ENCODE data around the gene GPR156.
"Not testable (repeated sequence)": the region's sequence is repeated elsewhere in the genome, so short reads cannot be mapped to it uniquely, and the experiment has no call there.

Gene GPR156

DNA sequence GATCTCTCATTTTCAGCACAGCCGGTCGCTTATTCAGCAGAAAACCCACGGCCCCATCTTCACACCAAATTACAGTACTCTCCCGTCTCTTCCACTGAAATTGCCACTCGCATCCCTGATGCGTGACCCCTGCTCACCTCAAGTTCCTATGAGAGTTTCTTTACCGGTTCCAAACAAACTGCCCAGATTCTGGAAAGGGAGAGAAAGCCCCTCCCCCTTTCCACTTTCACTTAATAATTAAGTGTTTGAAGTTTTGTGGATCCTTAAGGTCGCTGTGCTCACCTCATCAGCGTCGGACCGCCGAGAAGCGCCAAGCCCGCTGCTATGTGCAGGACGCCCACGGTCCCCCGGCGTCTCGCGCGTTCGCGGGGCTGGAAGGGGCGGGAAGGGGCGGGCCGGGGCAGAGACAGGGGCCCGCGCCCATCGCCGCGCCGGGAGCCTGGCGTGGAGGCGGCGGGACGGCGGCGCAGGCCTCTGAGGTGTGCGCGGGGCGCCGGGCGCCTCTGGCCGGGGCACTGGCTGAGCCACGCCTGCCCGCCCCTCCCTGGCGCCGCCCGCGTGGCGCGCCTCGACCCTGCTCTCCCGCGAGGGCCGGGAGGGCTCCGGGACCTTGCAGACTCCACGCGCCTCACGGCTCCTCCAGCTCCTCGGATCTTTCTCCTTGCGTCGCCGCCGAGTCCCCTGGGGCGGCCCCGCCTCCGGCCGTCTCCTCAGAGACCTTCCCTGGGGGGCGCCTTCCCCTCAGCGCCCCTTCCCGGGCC lies at the start of gene GPR156:
Gene GPR156 (minus strand): TSS at position 476 of the 761 bp plus-strand sequence. CDS start 41,124 bp downstream, outside the sequence.
- no peak for DNase-seq (ENCODE audit: low read depth in 2 of 2)

DNA sequence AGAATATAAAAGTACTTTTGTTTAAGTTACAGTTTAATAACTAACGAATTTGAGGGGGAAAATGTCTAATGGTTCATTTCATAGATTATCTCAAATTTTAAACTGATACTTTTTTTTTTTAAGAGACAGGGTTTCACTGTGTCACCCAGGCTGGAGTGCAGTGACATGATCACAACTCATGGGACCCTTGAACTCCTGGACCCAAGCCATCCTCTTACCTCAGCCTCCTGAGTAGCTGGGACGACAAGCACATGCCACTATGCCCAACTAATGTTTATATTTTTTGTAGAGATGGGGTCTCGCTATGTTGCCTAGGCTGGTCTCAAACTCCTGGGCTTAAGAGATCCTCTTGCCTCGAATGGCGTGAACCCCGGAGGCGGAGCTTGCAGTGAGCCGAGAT lies 47.6 kb upstream of the GPR156 start:
- no peak for DNase-seq (ENCODE audit: low read depth in 2 of 2)

DNA sequence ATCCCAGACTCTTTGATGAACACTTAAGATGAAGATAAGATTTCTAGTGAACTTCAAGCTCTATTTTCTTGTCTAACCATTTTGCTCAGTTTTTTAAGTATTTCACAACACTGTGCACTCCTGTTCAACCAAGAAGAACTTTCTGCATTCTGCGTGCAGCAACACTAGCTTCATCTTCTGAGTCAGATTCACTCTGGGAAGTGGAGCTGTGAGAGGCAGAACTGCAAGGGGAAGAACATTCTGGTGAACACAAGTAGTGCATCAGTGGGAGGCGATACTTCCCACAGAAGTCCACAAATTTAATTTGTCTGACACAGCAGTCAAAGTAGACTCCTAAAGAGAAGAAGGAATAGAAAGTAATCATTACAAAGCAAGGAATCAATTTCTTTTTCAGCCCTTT lies 46.1 kb upstream of the GPR156 start:
- no peak for DNase-seq (ENCODE audit: low read depth in 2 of 2)

DNA sequence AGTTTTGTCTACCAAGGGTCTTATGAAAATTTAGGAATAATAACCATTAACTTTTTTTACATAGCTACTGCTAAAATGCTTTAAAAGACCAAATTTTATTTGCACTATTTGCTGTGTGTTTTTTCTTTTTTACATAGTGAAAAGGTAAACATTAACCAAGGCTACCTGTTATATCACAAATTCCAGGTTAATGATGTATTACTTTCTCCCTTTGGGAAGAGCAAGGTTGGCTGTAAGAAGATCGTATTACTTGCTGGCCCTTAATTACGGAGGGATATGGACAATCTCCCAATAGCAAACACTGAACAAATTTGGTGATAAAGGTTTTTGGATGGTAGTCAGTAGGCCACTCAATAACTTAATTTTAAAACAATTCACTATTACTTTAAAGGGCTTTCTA lies 41.8 kb upstream of the GPR156 start:
- no peak for DNase-seq (ENCODE audit: low read depth in 2 of 2)

DNA sequence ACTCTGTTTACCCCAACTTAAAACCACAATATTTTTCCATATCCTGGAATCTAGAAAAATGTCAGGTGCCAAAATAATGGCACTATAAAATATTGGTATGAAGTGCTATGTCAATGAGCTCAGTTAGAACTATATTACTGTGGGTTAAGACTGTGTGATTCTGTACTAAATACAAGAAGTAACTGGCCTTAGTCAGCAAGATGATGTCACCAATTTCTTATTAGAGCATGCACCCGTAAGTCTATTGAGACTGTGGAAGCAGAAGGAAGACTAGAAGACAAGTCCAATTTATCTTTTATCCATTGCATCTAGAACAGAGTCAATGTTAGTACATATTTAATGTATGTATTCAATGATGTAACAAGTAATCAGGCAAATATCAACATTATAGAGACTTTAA lies 39.2 kb upstream of the GPR156 start:
- DNase-seq (ENCODE audit: low read depth in 2 of 2) = no peak

DNA sequence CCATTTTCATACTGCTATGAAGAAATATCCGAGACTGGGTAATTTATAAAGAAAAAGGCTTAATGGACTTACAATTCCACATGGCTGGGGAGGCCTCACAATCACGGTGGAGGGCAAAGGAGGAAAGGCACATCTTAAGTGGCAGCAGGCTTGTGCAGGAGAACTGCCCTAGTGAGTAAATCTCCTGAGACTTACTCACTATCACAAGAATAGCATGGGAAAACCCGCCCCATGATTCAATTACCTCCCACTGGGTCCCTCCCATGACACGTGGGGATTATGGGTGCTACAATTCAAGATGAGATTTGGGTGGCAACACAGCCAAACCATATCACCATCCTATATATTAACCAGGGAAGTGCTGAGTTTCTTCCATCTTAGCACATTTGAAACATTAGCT lies 38.7 kb upstream of the GPR156 start:
- DNase-seq (ENCODE audit: low read depth in 2 of 2) = not testable (repeated sequence)

DNA sequence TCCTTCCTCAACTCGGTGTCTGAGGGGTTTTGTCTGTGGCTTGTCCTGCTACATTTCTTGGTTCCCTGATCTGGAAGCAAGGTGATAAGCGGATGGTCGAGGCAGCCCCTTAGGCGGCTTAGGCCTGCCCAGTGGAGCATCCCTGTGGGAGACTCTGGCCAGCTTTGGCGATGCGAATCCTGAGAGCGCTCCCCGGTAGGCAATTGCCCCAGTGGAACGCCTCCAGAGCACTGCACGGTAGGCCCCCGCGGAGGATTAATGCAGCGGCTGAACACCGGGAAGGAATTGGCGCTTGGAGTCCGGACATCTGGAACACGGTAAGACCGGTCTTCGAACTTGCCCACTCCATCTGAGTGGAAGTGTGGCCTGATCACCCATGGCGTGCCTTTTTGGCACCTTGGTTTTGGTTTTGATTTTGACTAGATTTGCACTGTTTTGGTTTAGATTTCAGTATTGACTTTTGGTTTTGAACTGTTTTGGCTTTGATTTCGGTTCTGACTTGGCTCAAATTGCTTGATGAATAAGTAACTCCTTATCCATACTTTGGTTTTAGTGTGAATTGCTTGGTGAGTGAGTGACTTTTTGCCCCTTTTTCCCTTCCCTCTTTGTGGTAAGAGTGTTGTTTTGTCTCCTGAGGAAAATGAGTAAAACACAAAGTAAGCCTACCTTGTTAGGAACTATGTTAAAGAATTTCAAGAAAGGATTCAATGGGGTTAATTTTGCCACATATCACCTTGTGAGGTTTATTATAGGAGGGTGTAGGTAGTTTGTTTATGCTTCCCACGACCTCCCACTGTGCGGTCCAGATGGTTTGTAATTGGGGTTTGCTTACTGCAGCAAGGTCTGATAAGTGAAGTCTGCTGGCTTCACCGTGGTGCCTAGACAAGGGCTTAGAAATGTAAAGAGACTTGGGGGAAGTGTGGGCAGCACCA lies 27.1 kb upstream of the GPR156 start:
- no peak for DNase-seq (ENCODE audit: low read depth in 2 of 2)

DNA sequence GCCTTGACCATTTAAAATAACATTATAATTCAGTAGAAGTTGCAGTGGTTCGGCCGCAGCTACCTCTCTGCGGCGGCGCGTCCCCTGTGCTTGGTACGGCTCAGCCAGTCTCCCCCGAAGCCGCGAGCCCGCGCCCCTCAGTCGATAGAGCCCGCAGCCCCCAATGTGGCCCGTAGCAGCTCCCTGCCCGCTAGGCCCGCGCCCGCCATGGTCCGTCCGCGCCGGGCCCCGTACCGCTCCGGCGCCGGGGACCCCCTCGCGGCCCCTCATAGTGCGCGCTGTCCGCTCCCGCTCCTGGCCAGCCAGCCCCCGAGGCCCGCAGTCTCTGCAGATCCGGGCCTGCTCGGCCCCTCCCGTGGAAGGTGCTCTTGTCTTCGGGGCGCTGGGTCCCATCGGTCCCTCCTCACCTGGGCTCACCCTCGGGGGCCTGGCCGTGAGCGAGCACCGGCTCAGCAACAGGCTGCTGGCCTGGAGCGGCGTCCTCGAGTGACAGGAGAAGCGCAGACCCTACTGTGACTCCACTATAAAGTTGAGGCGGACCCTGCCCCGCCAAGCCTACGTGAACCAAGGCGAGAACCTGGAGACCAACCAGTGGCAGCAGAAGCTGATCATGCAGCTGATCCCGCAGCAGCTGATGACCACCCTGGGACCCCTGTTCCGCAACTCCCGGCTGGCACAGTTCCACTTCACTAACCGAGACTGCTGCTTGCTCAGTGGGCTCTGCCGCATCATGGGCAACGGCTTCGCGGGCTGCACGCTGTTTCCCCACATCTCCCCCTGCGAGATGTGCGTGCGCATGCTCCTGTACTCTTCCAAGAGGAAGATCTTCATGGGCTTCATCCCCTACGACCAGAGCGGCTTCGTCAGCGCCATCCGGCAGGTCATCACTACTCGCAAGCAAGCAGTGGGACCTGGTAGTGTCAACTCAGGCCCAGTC lies 21.8 kb upstream of the GPR156 start:
- DNase-seq (ENCODE audit: low read depth in 2 of 2) = no peak

DNA sequence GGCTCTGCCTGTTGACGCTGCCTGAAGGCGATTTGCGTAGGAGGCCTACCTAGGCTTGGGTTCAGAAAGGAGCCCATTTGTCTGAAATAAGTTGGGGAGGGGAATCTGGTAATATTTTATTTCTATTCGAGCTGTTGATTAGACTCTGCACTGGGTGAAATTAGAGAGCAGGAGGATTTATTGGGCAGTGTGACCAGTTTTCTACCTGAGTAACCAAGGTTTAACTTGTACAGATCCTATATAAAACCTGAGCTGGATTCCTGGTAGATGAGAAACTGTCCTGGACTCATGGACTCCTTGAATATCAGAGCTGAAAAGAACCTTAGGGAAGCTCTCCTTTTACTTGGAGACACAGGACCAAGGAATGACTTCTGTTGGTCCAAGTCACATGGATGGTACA lies 19.6 kb upstream of the GPR156 start:
- no peak for DNase-seq (ENCODE audit: low read depth in 2 of 2)

DNA sequence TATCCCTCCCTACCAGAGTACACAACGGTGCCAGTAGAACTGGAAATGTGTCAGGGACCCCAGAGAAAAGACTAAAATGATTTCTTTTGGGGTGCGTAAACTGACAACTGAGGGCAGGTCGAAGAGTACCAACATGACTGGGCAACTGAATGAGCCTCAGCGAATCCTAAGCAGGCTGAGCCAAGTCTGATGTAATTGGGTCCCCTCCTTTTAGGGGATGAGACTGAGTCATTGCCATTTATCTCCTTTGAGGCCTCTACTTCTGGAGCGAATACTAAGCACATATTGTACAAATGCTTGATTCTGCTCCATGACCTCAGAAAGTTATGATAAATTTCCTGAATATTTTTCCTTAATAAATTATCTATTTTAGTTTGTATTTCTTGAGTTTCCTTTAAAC lies 17.3 kb upstream of the GPR156 start:
- DNase-seq (ENCODE audit: low read depth in 2 of 2) = no peak

DNA sequence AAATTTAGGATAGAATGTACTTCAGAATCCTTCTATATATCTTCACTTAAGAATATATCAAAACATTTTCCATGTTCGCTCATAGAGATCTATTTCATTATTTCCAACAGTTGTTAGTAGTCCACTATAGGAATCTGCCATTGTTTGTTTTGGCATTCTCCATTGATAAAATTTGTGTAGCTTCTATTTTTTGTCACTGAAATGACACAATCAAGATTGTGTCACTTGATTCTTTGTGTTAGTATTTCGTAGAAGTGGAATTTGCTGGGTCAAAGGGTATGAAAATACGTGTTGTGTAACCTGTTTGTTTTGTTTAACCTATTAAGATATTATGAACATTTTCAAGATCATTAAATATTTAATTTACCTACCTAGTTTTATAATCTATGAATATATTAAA lies 15.9 kb upstream of the GPR156 start:
- no peak for DNase-seq (ENCODE audit: low read depth in 2 of 2)

DNA sequence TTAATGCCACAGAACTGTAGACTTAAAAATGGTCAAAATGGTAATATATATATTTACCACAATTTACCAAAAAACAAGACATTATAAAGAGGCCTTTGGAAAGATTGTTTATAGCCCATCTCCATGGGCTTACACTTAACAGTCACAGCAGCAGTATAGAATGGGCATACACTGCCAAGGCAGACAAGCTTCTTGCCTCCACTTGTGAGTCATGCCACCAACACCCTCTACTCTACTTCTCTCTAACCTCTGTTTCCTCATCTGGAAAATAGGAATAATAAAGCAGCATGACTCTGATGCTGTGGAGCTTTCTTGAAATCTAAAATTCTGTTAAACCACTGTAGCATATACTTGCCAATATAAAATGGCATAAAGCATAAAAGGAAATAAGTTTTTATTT lies 14.4 kb upstream of the GPR156 start:
- no peak for DNase-seq (ENCODE audit: low read depth in 2 of 2)

DNA sequence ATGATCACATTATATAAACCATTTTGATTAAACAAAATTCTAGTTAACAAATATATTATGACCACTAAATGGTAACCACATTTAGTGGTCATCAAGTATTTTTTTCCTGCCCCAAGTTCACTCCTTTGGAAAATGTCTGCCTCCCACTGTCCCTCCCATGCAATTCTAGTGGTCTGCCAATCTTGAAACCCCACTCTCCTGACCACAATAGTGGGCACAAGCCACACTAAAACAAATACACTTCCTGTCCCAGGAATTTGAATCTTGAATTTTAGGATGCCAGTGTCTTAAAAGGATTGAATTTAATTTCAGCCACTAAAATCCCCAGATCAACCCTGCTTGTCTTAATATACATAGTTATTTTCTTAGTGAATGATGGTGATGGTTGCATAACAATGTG lies 14.0 kb upstream of the GPR156 start:
- DNase-seq (ENCODE audit: low read depth in 2 of 2) = no peak

DNA sequence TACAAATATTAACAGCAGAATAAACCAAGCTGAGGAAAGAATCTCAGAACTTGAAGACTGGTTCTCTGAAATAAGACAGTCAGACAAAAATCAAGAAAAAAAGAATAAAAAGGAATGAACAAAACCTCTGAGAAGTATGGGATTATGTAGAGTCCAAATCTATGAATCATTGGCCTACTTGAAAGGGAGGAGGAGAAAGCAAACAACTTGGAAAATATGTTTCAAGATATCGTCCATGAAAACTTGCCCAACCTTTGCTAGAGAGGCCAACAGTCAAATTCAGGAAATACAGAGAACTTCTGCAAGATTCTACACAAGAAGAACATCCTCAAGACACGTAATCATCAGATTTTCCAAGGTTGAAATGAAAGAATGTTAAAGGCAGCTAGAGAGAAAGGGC lies 6.5 kb upstream of the GPR156 start:
- not testable (repeated sequence) for DNase-seq (ENCODE audit: low read depth in 2 of 2)

DNA sequence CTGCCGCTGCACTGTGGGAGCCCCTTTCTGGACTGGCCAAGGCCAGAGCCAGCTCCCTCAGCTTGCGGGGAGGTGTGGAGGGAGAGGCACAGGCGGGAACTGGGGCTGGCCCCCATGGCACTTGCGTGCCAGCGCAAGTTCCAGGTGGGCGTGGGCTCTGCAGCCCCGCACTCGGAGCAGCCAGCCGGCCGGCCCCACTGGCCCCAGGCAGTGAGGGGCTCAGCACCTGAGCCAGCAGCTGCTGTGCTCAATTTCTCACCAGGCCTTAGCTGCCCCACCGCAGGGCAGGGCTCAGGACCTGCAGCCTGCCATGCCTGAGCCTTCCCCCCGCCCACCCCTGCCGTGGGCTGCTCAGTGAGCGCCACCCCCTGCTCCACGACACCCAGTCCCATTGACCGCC lies 4.6 kb upstream of the GPR156 start:
- no peak for DNase-seq (ENCODE audit: low read depth in 2 of 2)

DNA sequence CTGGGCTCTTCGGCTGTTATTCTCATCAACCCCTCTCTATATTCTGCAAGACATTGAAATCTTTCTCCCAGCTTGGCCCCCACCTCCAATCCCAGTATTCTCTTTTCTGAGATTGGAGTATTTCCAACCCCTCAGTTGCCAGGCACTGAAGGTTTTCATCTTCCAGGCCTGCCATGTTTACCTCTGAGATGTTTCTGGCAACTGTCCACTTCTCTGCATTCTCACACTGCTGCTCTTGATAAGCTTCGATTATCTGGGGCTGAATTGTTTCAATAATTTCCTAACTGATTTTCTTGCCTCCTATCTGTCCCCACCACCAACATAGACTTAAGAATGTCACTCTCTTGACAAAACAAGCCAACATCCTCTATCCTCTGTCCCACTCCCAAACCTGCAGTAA lies 1.4 kb upstream of the GPR156 start:
- DNase-seq (ENCODE audit: low read depth in 2 of 2) = no peak

DNA sequence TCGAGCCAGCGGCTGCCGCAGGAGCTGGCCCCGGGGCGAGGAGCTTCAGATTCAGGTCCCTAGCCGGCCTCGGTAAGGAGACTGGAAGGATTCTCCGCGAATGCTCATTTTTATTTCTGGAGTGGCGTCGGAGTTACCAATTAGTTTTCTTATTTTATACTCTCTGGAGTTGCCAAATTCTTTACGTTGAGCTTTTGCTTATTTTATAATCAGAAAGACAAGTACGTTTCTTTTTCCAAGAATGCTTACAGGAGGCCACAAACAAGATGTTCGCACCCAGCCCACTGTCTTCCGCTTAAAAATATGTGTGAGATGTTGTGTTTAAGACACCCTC lies 453 bp upstream of the GPR156 start:
- DNase-seq (ENCODE audit: low read depth in 2 of 2) = no peak

DNA sequence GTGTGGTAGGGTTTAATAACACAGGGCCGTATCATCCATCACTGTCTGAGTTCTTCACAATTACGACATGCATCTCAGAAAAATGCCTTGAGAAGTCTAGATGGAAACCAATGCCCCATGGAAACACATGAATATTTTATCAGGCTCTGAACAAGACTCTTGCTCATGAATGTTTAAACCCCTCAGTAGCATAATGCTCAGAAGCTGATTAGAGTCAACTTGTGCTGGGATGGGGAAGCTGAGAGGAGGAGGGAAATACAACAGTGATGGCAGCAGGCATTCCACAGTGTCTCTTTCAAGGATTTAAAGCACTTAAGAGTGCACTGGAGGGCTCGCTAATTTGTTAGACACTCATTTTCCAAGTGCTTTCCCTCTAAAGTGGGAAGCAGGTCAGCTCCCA lies 3.8 kb downstream of the GPR156 start:
- no peak for DNase-seq (ENCODE audit: low read depth in 2 of 2)

DNA sequence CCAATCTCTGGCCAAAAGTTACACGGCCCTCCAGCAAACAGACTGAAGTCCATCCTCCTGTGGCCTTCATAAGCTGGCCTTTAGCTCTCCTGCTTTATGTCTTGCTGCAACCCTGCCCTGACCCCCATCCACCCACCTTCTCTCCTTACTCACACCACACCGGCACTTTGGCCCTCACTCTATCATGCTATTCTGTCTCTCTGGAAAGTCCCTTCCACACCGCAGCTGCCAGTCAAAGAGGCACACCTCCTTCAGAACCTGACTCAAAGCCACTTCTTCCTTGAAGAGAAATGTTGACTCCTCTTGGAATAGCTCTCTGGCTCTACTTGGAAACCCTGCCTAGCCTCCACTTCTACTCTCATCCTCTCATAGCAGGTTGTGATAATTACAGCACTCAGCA lies 4.5 kb downstream of the GPR156 start:
- no peak for DNase-seq (ENCODE audit: low read depth in 2 of 2)

DNA sequence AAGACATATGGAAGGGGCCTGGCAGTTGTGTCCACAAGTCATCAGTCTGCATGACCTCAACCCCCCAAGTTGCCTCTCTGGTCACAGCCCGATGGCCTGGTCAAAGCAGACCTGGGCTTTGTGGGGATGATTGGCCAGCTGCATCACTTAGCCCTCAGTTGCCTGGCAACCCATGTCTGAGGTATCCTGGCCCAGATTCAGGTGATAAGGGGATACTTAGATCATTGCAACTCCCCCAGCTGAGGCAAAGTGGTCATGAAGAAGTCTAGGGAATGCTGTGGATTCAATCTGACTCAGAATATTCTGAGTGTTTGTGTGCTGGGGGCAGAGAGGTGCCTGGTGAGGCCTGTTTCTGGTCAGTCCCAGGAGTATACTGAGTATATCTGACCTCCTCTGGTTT lies 5.0 kb downstream of the GPR156 start:
- DNase-seq (ENCODE audit: low read depth in 2 of 2) = no peak

DNA sequence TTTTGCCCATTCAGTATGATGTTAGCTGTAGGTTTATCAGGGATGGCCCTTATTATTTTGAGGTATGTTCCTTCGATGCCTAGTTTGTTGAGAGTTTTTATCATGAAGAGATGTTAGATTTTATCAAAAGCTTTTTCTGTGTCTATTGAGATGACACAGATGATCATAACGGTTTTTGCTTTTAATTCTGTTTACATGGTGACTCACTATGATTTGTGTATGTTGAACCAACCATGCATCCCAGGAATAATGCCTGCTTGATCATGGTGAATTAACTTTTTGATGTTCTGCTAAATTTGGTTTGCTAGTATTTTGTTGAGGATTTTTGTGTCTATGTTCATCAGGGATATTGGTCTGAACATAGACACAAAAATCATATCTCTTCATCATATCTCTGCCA lies 8.3 kb downstream of the GPR156 start:
- no peak for DNase-seq (ENCODE audit: low read depth in 2 of 2)

DNA sequence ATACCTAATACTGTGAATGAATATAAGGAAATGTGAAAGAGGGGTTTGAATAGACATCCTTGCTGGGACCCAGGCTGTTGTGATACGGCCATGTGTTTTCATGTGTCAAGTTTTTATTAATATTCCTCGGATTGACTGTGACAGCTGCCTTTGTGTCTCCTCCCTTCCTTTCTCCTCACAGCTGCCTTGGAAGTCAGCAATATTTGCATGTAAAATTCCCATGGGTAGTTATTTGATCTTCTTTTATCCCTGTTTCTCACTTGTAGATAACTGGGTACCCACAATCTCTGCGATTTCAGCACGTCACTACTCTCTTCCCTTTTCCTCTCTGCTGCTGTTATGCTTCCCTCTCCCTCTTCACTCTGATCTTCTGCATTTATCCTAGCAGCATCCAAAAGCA lies 9.4 kb downstream of the GPR156 start:
- no peak for DNase-seq (ENCODE audit: low read depth in 2 of 2)

All from stimulated activated CD8-positive, alpha-beta memory T cell treated with anti-CD3 and anti-CD28 coated beads, Interleukin-2, amount 100 ng/mL, for 48 hours (primary cell).